Astrocyte of the cerebellum (primary cell): Measurements from ENCODE around the gene BRCA1.

Source experiments
- DNase-seq: peaks from one replicate; pipeline ENCODE4 v3.0.0-alpha.2; 2011; ENCODE audit warnings: low read depth
- H3K4me3 ChIP-seq: 2 replicates; pipeline ENCODE4 v1.5.1; 2011; ENCODE audit warnings: mild to moderate bottlenecking, low read depth, low read length, moderate library complexity
- in situ Hi-C: cut with HindIII; loops from 2 replicates; pipeline ENCODE4 v1.10.0; 2017; ENCODE audit warnings: low sequenced_read_pairs
- TF ChIP-seq, protein P1 (sequence below): IDR thresholded peaks from 2 replicates; pipeline ENCODE4 v1.5.1; 2012; ENCODE audit warnings: low read length, low read depth, moderate library complexity, mild to moderate bottlenecking; ENCODE audit errors: missing control alignments

BRCA1 gene

DNA sequence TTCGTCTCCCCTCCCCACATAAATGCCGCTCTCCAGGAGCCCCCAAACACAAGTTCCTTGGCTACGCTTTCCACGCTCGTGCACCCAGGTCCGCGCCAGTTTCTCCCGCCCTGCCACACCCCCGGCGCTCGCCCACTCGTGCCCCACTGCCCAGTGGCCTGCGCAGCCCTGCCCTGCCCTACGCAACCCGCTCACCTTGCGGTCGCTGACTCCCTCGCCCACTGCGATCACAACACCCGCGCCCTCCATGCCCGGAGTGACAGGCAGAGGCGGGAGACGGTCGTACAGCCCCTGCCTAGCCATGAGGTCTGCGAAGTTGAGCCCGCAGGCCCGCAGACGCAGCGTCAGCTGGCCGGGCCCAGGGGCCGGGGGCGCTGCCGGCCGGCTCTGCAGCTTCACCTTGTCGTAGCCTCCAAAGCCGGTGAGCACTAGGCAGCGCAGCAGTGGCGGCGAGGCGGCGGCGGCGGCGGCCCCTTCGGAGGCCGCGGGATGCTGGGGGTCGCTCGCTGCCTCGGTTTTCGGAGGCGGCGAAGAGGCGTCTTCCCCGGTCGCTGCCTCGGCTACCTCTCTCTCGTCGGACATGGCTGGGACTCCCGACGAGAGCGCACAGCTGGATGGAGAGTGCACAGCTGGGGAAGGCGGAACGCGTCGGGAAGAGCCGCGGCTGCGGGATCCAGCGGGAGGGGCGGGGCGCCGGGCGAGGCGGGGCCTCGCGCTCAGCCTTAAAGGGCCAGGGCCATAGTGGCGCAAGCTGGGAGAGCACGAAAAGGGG is 103.2 kb downstream of the BRCA1 start, which contains the start of gene VAT1:
Gene VAT1 (minus strand): TSS at position 645 of the 772 bp plus-strand sequence. CDS start 63 bp downstream, at position 582.
- in situ Hi-C loops = no loop called here
- TF ChIP-seq, protein P1, sequence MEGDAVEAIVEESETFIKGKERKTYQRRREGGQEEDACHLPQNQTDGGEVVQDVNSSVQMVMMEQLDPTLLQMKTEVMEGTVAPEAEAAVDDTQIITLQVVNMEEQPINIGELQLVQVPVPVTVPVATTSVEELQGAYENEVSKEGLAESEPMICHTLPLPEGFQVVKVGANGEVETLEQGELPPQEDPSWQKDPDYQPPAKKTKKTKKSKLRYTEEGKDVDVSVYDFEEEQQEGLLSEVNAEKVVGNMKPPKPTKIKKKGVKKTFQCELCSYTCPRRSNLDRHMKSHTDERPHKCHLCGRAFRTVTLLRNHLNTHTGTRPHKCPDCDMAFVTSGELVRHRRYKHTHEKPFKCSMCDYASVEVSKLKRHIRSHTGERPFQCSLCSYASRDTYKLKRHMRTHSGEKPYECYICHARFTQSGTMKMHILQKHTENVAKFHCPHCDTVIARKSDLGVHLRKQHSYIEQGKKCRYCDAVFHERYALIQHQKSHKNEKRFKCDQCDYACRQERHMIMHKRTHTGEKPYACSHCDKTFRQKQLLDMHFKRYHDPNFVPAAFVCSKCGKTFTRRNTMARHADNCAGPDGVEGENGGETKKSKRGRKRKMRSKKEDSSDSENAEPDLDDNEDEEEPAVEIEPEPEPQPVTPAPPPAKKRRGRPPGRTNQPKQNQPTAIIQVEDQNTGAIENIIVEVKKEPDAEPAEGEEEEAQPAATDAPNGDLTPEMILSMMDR = no peak
- H3K4me3 ChIP-seq = peak within 1 kb of the TSS; percentile 97
- no peak for DNase-seq

DNA sequence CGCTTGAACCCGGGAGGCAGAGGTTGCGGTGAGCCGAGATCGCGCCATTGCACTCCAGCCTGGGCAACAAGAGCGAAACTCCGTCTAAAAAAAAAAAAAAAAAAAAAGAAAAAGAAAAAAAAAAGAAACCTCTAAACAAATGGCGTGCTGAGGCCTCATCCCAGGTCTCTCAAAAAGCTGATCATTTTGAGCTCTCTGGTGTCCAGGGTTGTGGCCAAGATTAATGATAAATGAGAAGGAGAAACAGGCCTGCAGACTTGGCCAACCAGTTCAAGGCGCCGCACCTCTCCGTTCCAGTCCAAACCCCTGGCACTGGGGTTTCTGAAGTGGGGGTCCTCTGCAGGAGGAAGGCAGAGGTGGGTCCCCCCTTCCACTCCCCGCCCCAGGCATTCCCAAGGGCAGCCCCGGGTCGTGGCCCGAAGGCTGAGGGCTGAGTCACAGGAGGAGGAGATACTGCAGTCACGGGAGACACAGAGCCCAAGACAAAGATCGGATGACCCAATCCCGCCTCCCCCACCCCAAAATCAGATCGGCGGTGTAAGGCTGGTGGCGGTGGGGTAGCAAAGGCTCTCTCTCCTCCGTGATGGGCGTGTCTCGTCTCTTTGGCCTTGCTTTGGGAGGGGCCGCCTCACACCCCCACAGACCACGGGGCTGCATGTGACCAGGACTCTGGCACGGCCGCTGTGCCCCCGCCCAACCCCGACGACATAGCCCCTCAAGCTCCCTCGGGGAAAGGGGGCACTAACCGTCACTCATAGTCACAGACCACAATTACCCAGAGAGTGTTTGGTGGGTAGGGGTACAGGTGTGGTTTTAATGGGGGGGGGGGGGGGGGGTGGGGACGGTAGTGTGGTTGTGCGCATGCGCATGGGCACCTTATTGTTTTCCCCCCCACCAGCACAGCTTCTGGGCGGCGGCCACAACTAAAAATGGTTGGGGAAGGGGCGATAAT is 104.1 kb downstream of the BRCA1 start:
- DNase-seq = no peak
- in situ Hi-C loops = no loop called here
- TF ChIP-seq, protein P1 = no peak
- H3K4me3 ChIP-seq = peak overlapping the region; percentile 97

DNA sequence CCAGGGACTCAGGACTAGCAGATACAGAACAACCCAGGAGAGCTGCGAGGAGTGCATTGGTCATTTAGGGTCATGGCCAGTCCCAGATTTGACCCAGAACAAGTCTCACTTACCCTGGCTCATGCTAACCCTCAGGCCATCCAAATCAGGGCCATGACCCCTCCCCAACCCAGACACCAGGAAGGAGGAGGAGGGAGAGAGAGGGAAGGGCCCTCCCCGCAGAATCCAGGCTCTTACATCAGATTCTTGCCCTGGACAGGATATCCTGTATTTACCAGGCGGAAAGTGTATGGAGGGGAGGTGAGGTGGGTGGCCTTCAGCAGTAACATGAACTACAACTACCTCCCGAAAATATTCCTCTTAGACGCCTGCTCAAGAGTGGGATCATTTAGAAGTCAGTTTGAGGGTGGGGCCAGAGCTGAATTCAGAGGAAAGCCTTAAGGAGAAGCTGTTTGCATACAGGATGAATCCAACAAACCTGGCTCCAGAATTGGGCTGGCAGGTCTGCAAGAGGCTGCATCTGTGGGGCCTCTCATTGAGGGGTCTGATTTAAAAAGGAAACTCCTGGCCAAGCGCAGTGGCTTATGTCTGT is 105.0 kb downstream of the BRCA1 start:
- TF ChIP-seq, protein P1 = no peak

DNA sequence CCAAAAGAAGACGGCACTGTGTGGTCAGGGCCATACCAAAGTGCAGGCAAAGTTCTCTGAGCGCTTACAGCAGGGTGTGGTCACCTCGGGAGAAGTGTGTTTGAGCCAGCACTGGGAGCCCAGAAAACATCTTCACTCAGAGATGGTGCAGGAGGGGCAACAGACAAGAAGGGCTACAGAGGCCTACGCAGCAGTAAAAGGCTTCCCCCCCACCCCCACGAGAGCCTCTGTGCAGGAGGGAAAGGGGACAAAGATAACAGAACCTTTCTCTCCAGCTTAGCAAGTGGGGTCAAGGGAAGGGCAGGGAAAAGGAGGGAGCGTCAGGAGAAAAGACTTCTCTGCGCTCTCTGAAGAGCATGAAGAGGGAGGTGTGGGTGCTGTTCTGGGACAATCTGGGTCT is 105.7 kb downstream of the BRCA1 start:
- no peak overlapping the region for H3K4me3 ChIP-seq
- TF ChIP-seq, protein P1 = no peak
- DNase-seq = no peak
- in situ Hi-C loops = loop anchor here (5.0 kb wide), 1 partner anchor 42 kb away; no protein-coding TSS in a partner anchor

More for the DNA sequence above, 105.0 kb downstream of the BRCA1 start:
- no peak for DNase-seq
- H3K4me3 ChIP-seq = peak overlapping the region; percentile 97
- in situ Hi-C loops = no loop called here

DNA sequence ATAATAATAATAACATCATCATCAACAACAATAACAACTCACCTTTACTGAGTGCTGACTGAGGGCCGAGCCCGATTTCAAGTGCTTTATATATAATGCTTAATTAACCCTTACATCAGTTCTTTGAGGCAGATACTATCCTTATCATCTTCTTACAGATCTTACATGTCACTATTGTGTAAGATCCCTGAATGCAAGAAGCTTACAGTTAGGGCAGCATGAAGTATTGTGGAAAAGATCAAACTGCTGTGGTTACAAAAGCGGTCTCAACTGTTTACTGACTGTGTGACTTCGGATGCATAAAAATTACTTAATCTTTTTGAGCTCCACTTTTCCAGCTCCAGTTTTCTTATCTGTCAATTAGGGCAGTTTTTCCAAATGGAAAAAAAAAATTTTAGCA is 106.2 kb downstream of the BRCA1 start:
- no peak overlapping the region for H3K4me3 ChIP-seq
- DNase-seq = no peak
- TF ChIP-seq, protein P1 = no peak
- in situ Hi-C loops = loop anchor here (5.0 kb wide), 1 partner anchor 42 kb away; no protein-coding TSS in a partner anchor
